ENCODE measurements around the gene KRT33B. TPM values are rescaled to one million over a fixed set of nuclear protein-coding genes. Genes with fewer than 3 reads are reported as not detected.
A peak's percentile ranks its signal among the peaks of the same experiment; 100 is the strongest.

Gene KRT33B
- total RNA-seq, 1 experiment from 2014 or later, result not detected

DNA sequence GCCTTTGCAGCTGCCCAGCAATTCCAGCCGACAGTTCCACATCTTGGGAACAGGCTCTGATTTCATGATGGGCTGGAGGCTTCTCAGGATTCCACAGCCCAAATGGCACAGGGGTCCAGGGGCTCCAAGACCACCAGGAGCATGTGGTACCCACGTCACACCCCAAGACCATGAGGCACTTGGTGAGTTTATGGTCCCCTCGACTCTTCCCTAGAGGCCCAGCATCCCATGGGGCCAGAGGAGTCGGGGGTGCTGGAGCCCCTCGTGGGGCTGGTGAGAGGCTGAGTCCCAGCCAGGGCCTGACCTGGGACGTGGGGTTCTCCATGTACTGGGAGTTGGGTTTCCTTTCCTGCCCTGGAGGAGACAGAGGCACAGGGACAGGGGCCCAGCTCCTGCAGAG, 44.0 kb downstream of the KRT33B start:
- ChIA-PET CTCF (no interaction called here), POLR2A (no interaction called here)
- ATAC-seq (no peak), DNase-seq (ENCODE audit: low spot score) (no peak)
- H3K4me1 Mint-ChIP-seq, result 0 out of 2 replicates have a peak, but pooled peaks cover 3% of the 10 kb centered on the region
- no peak overlapping the region for H3K4me3 Mint-ChIP-seq
- H3K36me3 Mint-ChIP-seq, result no peaks in the 10 kb centered on the region
- H3K27ac Mint-ChIP-seq, result no peak overlapping the region
- TF ChIP-seq CTCF (IDR thresholded peaks at IDR 0.05) (no peak), NFE2L1 (CRISPR knock-in tag; IDR thresholded peaks at IDR 0.05) (no peak), USF2 (CRISPR knock-in tag; IDR thresholded peaks at IDR 0.05) (no peak), MLX (CRISPR knock-in tag; IDR thresholded peaks at IDR 0.05) (no peak)
- H3K9me3 Mint-ChIP-seq, result peaks cover 4% of the 10 kb centered on the region
- no peaks in the 10 kb centered on the region for H3K27me3 Mint-ChIP-seq (ENCODE audit: low read depth)

DNA sequence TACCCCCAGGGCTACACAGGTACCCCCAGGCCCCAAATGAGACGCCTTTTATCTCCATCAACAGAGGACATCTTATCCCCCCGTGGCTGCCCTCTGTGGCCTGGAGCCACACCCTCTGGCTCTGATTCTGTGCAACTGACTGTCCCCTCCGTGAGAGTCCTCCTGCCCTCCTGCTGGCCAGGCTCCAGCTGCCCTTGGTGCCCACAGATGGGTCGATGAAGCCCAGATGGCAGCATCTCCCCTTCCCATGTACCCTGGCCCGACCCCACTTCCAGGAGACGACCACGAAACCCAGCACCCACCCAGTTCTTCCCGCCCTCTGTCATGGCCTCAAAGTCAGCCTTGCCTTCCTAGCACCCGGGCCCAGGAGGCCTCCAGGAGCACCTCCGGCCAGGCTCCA, 44.5 kb downstream of the KRT33B start:
- ATAC-seq (no peak), DNase-seq (ENCODE audit: low spot score) (no peak)
- H3K27me3 Mint-ChIP-seq (ENCODE audit: low read depth), result no peaks in the 10 kb centered on the region
- H3K27ac Mint-ChIP-seq, result no peak overlapping the region
- no peak overlapping the region for H3K4me3 Mint-ChIP-seq
- ChIA-PET CTCF (no interaction called here), POLR2A (no interaction called here)
- H3K36me3 Mint-ChIP-seq, result 0 out of 2 replicates have a peak, but pooled peaks cover 3% of the 10 kb centered on the region
- 0 out of 2 replicates have a peak, but pooled peaks cover 3% of the 10 kb centered on the region for H3K4me1 Mint-ChIP-seq
- no peak for TF ChIP-seq SMAD4 (CRISPR knock-in tag; IDR thresholded peaks at IDR 0.05)
- no peak for TF ChIP-seq NR2C2 (CRISPR knock-in tag; IDR thresholded peaks at IDR 0.05)
- TF ChIP-seq ZNF232 (CRISPR knock-in tag; IDR thresholded peaks at IDR 0.05), result no peak
- TF ChIP-seq FOXK1 (CRISPR knock-in tag; IDR thresholded peaks at IDR 0.05), result no peak
- H3K9me3 Mint-ChIP-seq, result peaks cover 9% of the 10 kb centered on the region

GRCh38 chr17:41324180-41325075, 45.2 kb downstream of the KRT33B start:
- DNase-seq (ENCODE audit: low spot score) (peak; percentile 63), ATAC-seq (peak; percentile 95)
- H3K4me3 Mint-ChIP-seq, result no peak overlapping the region
- peaks cover 10% of the 10 kb centered on the region; the same call in 1 of the 2 replicates for H3K36me3 Mint-ChIP-seq
- H3K4me1 Mint-ChIP-seq, result 0 out of 2 replicates have a peak, but pooled peaks cover 3% of the 10 kb centered on the region
- CTCF ChIA-PET, result interaction anchor here (0.9 to 2.5 kb wide), 4 partner anchors 123 to 461 kb away, joined by 3 to 11 read pairs (median 5); no protein-coding TSS in a partner anchor
- no peak overlapping the region for H3K27ac Mint-ChIP-seq
- peaks cover 16% of the 10 kb centered on the region for H3K9me3 Mint-ChIP-seq
- TF ChIP-seq CTCF (IDR thresholded peaks at IDR 0.05) (peak; percentile 7; the same call in 1 of the 2 replicates), NFE2L1 (CRISPR knock-in tag; IDR thresholded peaks at IDR 0.05) (no peak)
- POLR2A ChIA-PET, result no interaction called here
- no peaks in the 10 kb centered on the region for H3K27me3 Mint-ChIP-seq (ENCODE audit: low read depth)

DNA sequence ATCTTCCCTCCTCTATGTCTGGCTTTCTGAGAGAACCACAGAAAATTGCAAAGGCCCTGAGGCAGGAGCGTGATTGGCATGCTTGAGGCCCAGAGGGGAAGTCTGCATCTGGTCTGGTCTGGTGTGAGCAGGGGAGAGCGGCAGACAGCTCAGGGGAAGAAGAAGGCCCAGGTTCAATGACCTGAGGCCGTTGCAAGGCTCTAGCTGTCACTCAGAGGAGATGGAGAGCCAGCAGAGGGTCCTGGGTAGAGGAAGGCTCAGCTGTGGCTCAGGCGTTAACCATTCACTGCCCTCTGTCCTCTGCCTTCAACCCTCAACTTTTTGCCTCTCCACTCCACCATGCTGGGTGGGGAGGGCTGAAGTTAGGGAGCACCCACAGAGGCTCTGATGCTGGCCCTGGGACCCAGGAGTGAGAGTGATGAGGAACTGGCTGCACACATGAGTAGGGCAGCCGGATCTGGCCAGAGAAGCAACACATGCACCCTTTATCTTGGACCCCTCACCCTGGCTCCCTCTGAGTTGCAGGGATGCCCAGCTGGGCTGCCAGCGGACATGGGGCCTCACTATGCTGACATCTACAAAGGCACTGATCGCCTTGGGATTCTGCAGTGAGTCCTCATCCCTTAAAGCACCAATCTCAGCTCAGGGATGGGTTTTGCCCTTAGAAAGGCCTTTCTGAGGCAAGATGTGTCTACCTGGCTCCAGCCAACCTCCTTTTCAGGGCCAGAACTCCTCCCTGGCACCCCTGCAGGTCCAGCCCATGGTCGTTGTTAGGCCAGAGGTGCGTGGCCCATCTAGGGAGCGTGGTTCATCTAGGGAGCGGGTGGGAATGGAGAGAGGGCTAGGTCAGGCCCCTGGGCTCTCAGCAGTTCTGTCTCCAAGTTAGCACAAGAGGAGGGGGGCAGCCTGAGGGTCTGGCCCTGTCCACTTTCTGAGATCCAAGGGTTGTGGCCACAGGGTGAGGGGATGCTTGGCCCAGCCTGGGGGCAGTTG, 46.4 kb downstream of the KRT33B start:
- no peak overlapping the region for H3K4me3 Mint-ChIP-seq
- H3K36me3 Mint-ChIP-seq, result peaks cover 14% of the 10 kb centered on the region; the same call in 1 of the 2 replicates
- 0 out of 2 replicates have a peak, but pooled peaks cover 3% of the 10 kb centered on the region for H3K4me1 Mint-ChIP-seq
- DNase-seq (ENCODE audit: low spot score) (no peak), ATAC-seq (no peak)
- no peak overlapping the region for H3K27ac Mint-ChIP-seq
- ChIA-PET CTCF (interaction anchor here (0.5 to 2.5 kb wide), 36 partner anchors 9 to 466 kb away, joined by 3 to 11 read pairs (median 4); partner anchors contain the start of genes EIF1, KRT39 and KRTAP16-1), POLR2A (no interaction called here)
- peaks cover 21% of the 10 kb centered on the region for H3K9me3 Mint-ChIP-seq
- H3K27me3 Mint-ChIP-seq (ENCODE audit: low read depth), result no peaks in the 10 kb centered on the region
- no peak for TF ChIP-seq ZNF281 (CRISPR knock-in tag; IDR thresholded peaks at IDR 0.05)
- no peak for TF ChIP-seq ZNF317 (CRISPR knock-in tag; IDR thresholded peaks at IDR 0.05; ENCODE audit: borderline replicate concordance, low read depth)
- no peak for TF ChIP-seq ELF4 (CRISPR knock-in tag; IDR thresholded peaks at IDR 0.05; ENCODE audit: low read depth)
- TF ChIP-seq E2F5 (CRISPR knock-in tag; IDR thresholded peaks at IDR 0.05), result no peak

Measured in WTC11 (cell line).